Measurements from ENCODE around the gene NAV1.

DNA sequence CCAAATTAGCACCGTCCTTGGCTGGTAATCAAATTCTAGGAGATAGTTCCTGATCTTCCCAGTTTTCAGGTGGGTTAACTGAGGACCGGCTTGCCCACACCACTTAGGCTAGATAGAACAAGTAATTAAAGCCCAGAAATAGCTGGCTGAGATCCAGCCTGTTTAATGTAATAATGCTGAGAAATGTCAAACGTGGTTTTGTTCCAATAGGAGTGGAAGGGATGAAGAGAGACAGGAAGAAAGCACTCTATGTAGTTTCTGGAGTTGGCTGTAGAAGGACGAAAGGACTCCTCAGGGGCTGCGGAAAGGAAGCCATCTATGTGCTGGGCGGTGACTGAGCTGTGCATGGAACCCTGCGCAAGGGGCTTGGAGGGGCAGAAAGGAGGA, 18.6 kb downstream of the NAV1 start:
- TF ChIP-seq GABPA (IDR thresholded peaks at IDR 0.05; ENCODE audit: low read depth): no peak
- TF ChIP-seq POLR2AphosphoS5 (IDR thresholded peaks at IDR 0.05; ENCODE audit: low read depth): no peak
- TF ChIP-seq, protein P1, sequence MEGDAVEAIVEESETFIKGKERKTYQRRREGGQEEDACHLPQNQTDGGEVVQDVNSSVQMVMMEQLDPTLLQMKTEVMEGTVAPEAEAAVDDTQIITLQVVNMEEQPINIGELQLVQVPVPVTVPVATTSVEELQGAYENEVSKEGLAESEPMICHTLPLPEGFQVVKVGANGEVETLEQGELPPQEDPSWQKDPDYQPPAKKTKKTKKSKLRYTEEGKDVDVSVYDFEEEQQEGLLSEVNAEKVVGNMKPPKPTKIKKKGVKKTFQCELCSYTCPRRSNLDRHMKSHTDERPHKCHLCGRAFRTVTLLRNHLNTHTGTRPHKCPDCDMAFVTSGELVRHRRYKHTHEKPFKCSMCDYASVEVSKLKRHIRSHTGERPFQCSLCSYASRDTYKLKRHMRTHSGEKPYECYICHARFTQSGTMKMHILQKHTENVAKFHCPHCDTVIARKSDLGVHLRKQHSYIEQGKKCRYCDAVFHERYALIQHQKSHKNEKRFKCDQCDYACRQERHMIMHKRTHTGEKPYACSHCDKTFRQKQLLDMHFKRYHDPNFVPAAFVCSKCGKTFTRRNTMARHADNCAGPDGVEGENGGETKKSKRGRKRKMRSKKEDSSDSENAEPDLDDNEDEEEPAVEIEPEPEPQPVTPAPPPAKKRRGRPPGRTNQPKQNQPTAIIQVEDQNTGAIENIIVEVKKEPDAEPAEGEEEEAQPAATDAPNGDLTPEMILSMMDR (IDR thresholded peaks at IDR 0.05; ENCODE audit: insufficient read depth, low read length): no peak

All from HL-60 (cell line).